ENCODE measurements around the gene COL23A1. TPM values are rescaled to one million over a fixed set of nuclear protein-coding genes. Genes with fewer than 3 reads are reported as not detected.

COL23A1 gene
- polyA plus RNA-seq, 3 donors: 0.11 to 0.21 TPM; not detected in 1

DNA sequence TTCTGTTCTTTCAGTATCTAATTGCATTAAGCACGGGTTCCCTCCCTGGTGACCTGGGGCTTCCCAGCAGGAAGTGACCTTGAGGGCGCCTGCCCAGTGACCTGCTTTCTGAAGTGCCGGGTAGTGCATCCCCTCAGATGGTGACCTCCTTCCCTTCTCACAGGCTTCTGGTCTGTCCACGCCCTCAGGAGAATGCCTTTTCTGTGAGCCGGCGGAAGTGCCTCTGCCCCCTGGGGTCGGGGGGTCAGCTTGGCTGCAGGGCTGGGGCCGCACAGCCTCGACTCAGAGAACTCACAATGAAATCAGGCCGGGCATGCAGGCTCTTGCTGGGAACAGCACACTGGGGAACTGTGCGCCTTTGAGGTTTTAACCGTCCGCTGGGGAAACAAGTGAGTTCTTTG is 233.1 kb downstream of the COL23A1 start:
- H3K36me3 ChIP-seq (replicated peaks in 1 of 2; ENCODE audit: control insufficient read depth in 1 of 2, insufficient read depth in 2 of 2, low read length in 2 of 2): no peaks in the 10 kb centered on the region
- Mint-ChIP-seq H3K4me3 (peak overlapping the region; percentile 57 to 83), H3K36me3 (no peaks in the 10 kb centered on the region), H3K4me1 (peaks cover 28% of the 10 kb centered on the region), H3K9me3 (peaks cover 0 to 3% (median 0%) of the 10 kb centered on the region in 7 donors), H3K27me3 (ENCODE audit: low read depth in 3 of 3) (peaks cover 0 to 4% (median 4%) of the 10 kb centered on the region in 3 donors), H3K27ac (peak overlapping the region in 6 of 7 donors; percentile 13 to 75 (median 50))
- no peaks in the 10 kb centered on the region for H4K20me1 ChIP-seq (ENCODE audit: insufficient read depth, low read length)
- peak overlapping the region in 1 of 3 experiments; percentile 65 for H3K4me3 ChIP-seq (replicated peaks in 1 of 3; ENCODE audit: low read depth in 2 of 3, low read length in 3 of 3)
- TF ChIP-seq, protein P1, sequence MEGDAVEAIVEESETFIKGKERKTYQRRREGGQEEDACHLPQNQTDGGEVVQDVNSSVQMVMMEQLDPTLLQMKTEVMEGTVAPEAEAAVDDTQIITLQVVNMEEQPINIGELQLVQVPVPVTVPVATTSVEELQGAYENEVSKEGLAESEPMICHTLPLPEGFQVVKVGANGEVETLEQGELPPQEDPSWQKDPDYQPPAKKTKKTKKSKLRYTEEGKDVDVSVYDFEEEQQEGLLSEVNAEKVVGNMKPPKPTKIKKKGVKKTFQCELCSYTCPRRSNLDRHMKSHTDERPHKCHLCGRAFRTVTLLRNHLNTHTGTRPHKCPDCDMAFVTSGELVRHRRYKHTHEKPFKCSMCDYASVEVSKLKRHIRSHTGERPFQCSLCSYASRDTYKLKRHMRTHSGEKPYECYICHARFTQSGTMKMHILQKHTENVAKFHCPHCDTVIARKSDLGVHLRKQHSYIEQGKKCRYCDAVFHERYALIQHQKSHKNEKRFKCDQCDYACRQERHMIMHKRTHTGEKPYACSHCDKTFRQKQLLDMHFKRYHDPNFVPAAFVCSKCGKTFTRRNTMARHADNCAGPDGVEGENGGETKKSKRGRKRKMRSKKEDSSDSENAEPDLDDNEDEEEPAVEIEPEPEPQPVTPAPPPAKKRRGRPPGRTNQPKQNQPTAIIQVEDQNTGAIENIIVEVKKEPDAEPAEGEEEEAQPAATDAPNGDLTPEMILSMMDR (IDR thresholded peaks at IDR 0.05): no peak
- H3K4me1 ChIP-seq (ENCODE audit: control insufficient read depth in 1 of 2, insufficient read depth in 2 of 2, low read length in 2 of 2): peaks cover 24 to 27% of the 10 kb centered on the region in 2 donors
- no peak overlapping the region for H3K9ac ChIP-seq (ENCODE audit: insufficient read depth, low read length, poor library complexity, severe bottlenecking)
- no peaks in the 10 kb centered on the region for H3K9me3 ChIP-seq (replicated peaks in 1 of 2; ENCODE audit: control insufficient read depth in 1 of 2, insufficient read depth in 1 of 2, low read length in 2 of 2)
- H3K79me2 ChIP-seq (ENCODE audit: insufficient read depth, low read length): no peaks in the 10 kb centered on the region
- peak overlapping the region; percentile 72 for H3K4me2 ChIP-seq (replicated peaks; ENCODE audit: extremely low read depth, low read length, poor library complexity, severe bottlenecking)
- H2AFZ ChIP-seq (ENCODE audit: insufficient read depth, low read depth, low read length, poor library complexity, severe bottlenecking): no peak overlapping the region
- peak overlapping the region in 1 of 2 donors; percentile 49 for H3K27ac ChIP-seq (ENCODE audit: low read depth in 1 of 2, low read length in 2 of 2)
- DNase-seq: peak; percentile 38 to 89 (median 61)
- no peaks in the 10 kb centered on the region for H3K27me3 ChIP-seq (ENCODE audit: control insufficient read depth in 2 of 2, insufficient read depth in 2 of 2, low read length in 2 of 2)
- intact Hi-C loops (cut with micrococcal nuclease): no loop called here
- WGBS (ENCODE audit: insufficient coverage): 6% methylated on average over 8 of the region's 13 CpGs

DNA sequence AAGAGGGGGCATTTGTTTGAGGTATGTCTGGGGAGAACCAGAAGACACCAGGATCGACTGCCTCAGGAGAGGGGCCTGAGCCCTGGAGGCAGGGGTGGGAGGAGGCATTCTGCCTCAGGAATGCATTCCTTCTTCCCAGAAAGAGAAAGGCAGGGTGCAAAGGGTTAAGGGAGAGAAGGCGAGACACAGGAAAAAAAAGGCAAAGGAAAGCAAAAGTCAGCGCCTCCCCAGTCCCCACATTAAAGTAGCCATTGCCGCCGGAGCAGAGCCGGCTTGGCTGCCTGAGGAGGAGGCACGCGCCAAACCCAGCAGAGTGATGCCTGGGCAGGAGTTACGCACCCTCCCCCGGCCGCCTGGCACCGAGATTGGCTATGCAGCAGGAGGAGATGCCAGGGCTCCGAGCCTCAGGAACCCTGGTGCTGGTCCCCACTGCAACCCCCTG is 233.7 kb downstream of the COL23A1 start:
- Mint-ChIP-seq H3K4me3 (peak overlapping the region; percentile 57 to 83), H3K36me3 (no peaks in the 10 kb centered on the region), H3K27me3 (ENCODE audit: low read depth in 3 of 3) (peaks cover 0 to 4% (median 4%) of the 10 kb centered on the region in 3 donors), H3K27ac (peak overlapping the region in 2 of 7 donors; percentile 35 to 72), H3K4me1 (peaks cover 28% of the 10 kb centered on the region), H3K9me3 (peaks cover 0 to 3% (median 0%) of the 10 kb centered on the region in 7 donors)
- intact Hi-C loops (cut with micrococcal nuclease): no loop called here
- no peaks in the 10 kb centered on the region for H4K20me1 ChIP-seq (ENCODE audit: insufficient read depth, low read length)
- no peak for DNase-seq
- peak overlapping the region in 2 of 3 experiments; percentile 18 to 65 for H3K4me3 ChIP-seq (replicated peaks in 1 of 3; ENCODE audit: low read depth in 2 of 3, low read length in 3 of 3)
- TF ChIP-seq, protein P1 (IDR thresholded peaks at IDR 0.05): no peak
- H3K36me3 ChIP-seq (replicated peaks in 1 of 2; ENCODE audit: control insufficient read depth in 1 of 2, insufficient read depth in 2 of 2, low read length in 2 of 2): no peaks in the 10 kb centered on the region
- no peaks in the 10 kb centered on the region for H3K79me2 ChIP-seq (ENCODE audit: insufficient read depth, low read length)
- H3K9me3 ChIP-seq (replicated peaks in 1 of 2; ENCODE audit: control insufficient read depth in 1 of 2, insufficient read depth in 1 of 2, low read length in 2 of 2): no peaks in the 10 kb centered on the region
- H3K4me2 ChIP-seq (replicated peaks; ENCODE audit: extremely low read depth, low read length, poor library complexity, severe bottlenecking): peak overlapping the region; percentile 72
- no peak overlapping the region for H3K9ac ChIP-seq (ENCODE audit: insufficient read depth, low read length, poor library complexity, severe bottlenecking)
- H3K27ac ChIP-seq (ENCODE audit: low read depth in 1 of 2, low read length in 2 of 2): no peak overlapping the region
- H3K4me1 ChIP-seq (ENCODE audit: control insufficient read depth in 1 of 2, insufficient read depth in 2 of 2, low read length in 2 of 2): peaks cover 24 to 27% of the 10 kb centered on the region in 2 donors
- H2AFZ ChIP-seq (ENCODE audit: insufficient read depth, low read depth, low read length, poor library complexity, severe bottlenecking): peak overlapping the region; percentile 50
- WGBS (ENCODE audit: insufficient coverage): 5% methylated on average over 11 of the region's 13 CpGs
- no peaks in the 10 kb centered on the region for H3K27me3 ChIP-seq (ENCODE audit: control insufficient read depth in 2 of 2, insufficient read depth in 2 of 2, low read length in 2 of 2)
